HepG2 (cell line): ENCODE data around the gene SUPT4H1.

ENCODE experiments used
- ATRX ChIP-seq: sonication (generic); formaldehyde crosslinking; IDR thresholded peaks from 2 replicates; pipeline ENCODE4 v1.4.0; 2020; ENCODE audit warnings: missing genetic modification reagents, borderline replicate concordance
- MAFK ChIP-seq, 2 experiments: IDR thresholded peaks in 1 of 2; conservative IDR thresholded peaks in 1 of 2; 2 replicates each; pipeline ENCODE4 v1.6.1; 2011; ENCODE audit warnings: improper control_type of control experiment in 2 of 2, low read length in 2 of 2
- MXI1 ChIP-seq: IDR thresholded peaks from 3 replicates; pipeline ENCODE4 v1.6.1; 2012; ENCODE audit warnings: low read depth, low read length, inconsistent platforms, borderline replicate concordance
- PHF20 ChIP-seq: sonication (generic); formaldehyde crosslinking; IDR thresholded peaks from 2 replicates; pipeline ENCODE4 v1.5.0; 2020; ENCODE audit warnings: mild to moderate bottlenecking, missing genetic modification reagents
- RAD51 ChIP-seq: fragments of 450-650 bp; IDR thresholded peaks from 2 replicates; pipeline ENCODE4 v1.6.1; 2016; ENCODE audit warnings: borderline replicate concordance
- RNF2 ChIP-seq: fragments of 450-650 bp; conservative IDR thresholded peaks from 2 replicates; pipeline ENCODE4 v1.6.1; 2016; ENCODE audit warnings: low read depth
- SOX13 ChIP-seq, 3 experiments: fragments of 450-650 bp in 1 of 3; sonication (generic) in 1 of 3; formaldehyde crosslinking in 1 of 3; IDR thresholded peaks in 2 of 3; conservative IDR thresholded peaks in 1 of 3; 2 replicates each; pipeline versions ENCODE4 v1.5.0 to v1.6.1; 2016 to 2020; ENCODE audit warnings: antibody characterized with exemption in 1 of 3, mild to moderate bottlenecking in 1 of 3, missing compliant biosample characterization in 1 of 3, missing genetic modification reagents in 1 of 3, moderate library complexity in 1 of 3
- WIZ ChIP-seq: sonication (generic); formaldehyde crosslinking; IDR thresholded peaks from 2 replicates; pipeline ENCODE4 v1.5.1; 2020; ENCODE audit warnings: mild to moderate bottlenecking, missing genetic modification reagents
- ZNF256 ChIP-seq: sonication (generic); formaldehyde crosslinking; conservative IDR thresholded peaks from 2 replicates; pipeline ENCODE4 v1.4.0; 2020; ENCODE audit warnings: missing genetic modification reagents
- ZNF274 ChIP-seq: sonication (generic); formaldehyde crosslinking; IDR thresholded peaks from 2 replicates; pipeline ENCODE4 v1.5.1; 2020; ENCODE audit warnings: mild to moderate bottlenecking, missing genetic modification reagents
- TF ChIP-seq, protein P1 (sequence below): IDR thresholded peaks from 2 replicates; pipeline ENCODE4 v1.6.1; 2012; ENCODE audit warnings: inconsistent platforms
- TF ChIP-seq, protein P2 (sequence below): sonication (generic); formaldehyde crosslinking; IDR thresholded peaks from 2 replicates; pipeline ENCODE4 v1.5.0; 2020; ENCODE audit warnings: mild to moderate bottlenecking, missing genetic modification reagents, moderate library complexity

GRCh38 chr17:58331815-58332777, 19.9 kb downstream of the SUPT4H1 start:
- TF ChIP-seq, protein P1, sequence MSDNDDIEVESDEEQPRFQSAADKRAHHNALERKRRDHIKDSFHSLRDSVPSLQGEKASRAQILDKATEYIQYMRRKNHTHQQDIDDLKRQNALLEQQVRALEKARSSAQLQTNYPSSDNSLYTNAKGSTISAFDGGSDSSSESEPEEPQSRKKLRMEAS: no peak
- TF ChIP-seq RNF2 (no peak), MAFK (conservative IDR thresholded peaks at IDR 0.05 in 1 of 2, IDR thresholded peaks at IDR 0.05 in 1 of 2; ENCODE audit: low read length in 2 of 2) (no peak), ATRX (CRISPR knock-in tag) (no peak), WIZ (CRISPR knock-in tag) (no peak), PHF20 (CRISPR knock-in tag) (no peak), ZNF274 (CRISPR knock-in tag) (no peak), RAD51 (no peak), SOX13 (IDR thresholded peaks at IDR 0.05) (no peak), SOX13 (CRISPR knock-in tag; conservative IDR thresholded peaks at IDR 0.05 in 1 of 2, IDR thresholded peaks at IDR 0.05 in 1 of 2) (no peak), MXI1 (no peak), ZNF256 (no peak)
- TF ChIP-seq, protein P2, sequence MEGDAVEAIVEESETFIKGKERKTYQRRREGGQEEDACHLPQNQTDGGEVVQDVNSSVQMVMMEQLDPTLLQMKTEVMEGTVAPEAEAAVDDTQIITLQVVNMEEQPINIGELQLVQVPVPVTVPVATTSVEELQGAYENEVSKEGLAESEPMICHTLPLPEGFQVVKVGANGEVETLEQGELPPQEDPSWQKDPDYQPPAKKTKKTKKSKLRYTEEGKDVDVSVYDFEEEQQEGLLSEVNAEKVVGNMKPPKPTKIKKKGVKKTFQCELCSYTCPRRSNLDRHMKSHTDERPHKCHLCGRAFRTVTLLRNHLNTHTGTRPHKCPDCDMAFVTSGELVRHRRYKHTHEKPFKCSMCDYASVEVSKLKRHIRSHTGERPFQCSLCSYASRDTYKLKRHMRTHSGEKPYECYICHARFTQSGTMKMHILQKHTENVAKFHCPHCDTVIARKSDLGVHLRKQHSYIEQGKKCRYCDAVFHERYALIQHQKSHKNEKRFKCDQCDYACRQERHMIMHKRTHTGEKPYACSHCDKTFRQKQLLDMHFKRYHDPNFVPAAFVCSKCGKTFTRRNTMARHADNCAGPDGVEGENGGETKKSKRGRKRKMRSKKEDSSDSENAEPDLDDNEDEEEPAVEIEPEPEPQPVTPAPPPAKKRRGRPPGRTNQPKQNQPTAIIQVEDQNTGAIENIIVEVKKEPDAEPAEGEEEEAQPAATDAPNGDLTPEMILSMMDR (CRISPR knock-in tag): no peak
